IPS-15b (cell line): ENCODE data around the gene GPSM1.

Experiments used
- H3K27me3 ChIP-seq: one replicate; pipeline ENCODE4 v1.6.1; 2013; ENCODE audit warnings: low read length; ENCODE audit not compliant: control insufficient read depth, insufficient read depth
- H3K36me3 ChIP-seq: one replicate; pipeline ENCODE4 v1.6.1; 2013; ENCODE audit warnings: low read length; ENCODE audit not compliant: control insufficient read depth, insufficient read depth
- H3K4me1 ChIP-seq: one replicate; pipeline ENCODE4 v1.6.1; 2013; ENCODE audit warnings: mild to moderate bottlenecking, low read length; ENCODE audit not compliant: control insufficient read depth, insufficient read depth
- H3K4me3 ChIP-seq: one replicate; pipeline ENCODE4 v1.5.1; 2013; ENCODE audit warnings: low read depth, low read length
- H3K9ac ChIP-seq: one replicate; pipeline ENCODE4 v1.6.1; 2013; ENCODE audit warnings: low read depth, mild to moderate bottlenecking, low read length
- H3K9me3 ChIP-seq: one replicate; pipeline ENCODE4 v1.6.1; 2013; ENCODE audit warnings: mild to moderate bottlenecking, low read length; ENCODE audit not compliant: control insufficient read depth, insufficient read depth

GPSM1 gene

GRCh38 chr9:136376457-136376856, 49.1 kb downstream of the GPSM1 start:
- Histone ChIP-seq H3K36me3 (peaks cover 60% of the 10 kb centered on the region), H3K9ac (no peak overlapping the region), H3K27me3 (no peaks in the 10 kb centered on the region)

GRCh38 chr9:136377341-136378169, 50.2 kb downstream of the GPSM1 start:
- Histone ChIP-seq H3K9ac (no peak overlapping the region), H3K4me1 (no peaks in the 10 kb centered on the region), H3K9me3 (no peaks in the 10 kb centered on the region), H3K4me3 (no peak overlapping the region), H3K36me3 (peaks cover 67% of the 10 kb centered on the region), H3K27me3 (no peaks in the 10 kb centered on the region)

More at GRCh38 chr9:136376457-136376856, 49.1 kb downstream of the GPSM1 start:
- Histone ChIP-seq H3K4me3 (no peak overlapping the region), H3K9me3 (no peaks in the 10 kb centered on the region), H3K4me1 (no peaks in the 10 kb centered on the region)

GRCh38 chr9:136378170-136379002, 51.0 kb downstream of the GPSM1 start:
- Histone ChIP-seq H3K9me3 (no peaks in the 10 kb centered on the region), H3K9ac (no peak overlapping the region), H3K27me3 (no peaks in the 10 kb centered on the region), H3K4me1 (no peaks in the 10 kb centered on the region), H3K4me3 (no peak overlapping the region), H3K36me3 (peaks cover 75% of the 10 kb centered on the region)

- Histone ChIP-seq H3K9ac (no peak overlapping the region), H3K4me1 (no peaks in the 10 kb centered on the region), H3K4me3 (no peak overlapping the region), H3K27me3 (no peaks in the 10 kb centered on the region), H3K36me3 (peaks cover 76% of the 10 kb centered on the region), H3K9me3 (no peaks in the 10 kb centered on the region)
These were observed 51.6 kb downstream of the GPSM1 start for GRCh38 chr9:136379003-136379287.

- Histone ChIP-seq H3K4me1 (no peaks in the 10 kb centered on the region), H3K9me3 (no peaks in the 10 kb centered on the region), H3K36me3 (peaks cover 78% of the 10 kb centered on the region), H3K9ac (no peak overlapping the region), H3K4me3 (no peak overlapping the region), H3K27me3 (no peaks in the 10 kb centered on the region)
These were observed 52.1 kb downstream of the GPSM1 start for GRCh38 chr9:136379401-136379800.

- Histone ChIP-seq H3K27me3 (no peaks in the 10 kb centered on the region), H3K9me3 (no peaks in the 10 kb centered on the region), H3K4me1 (no peaks in the 10 kb centered on the region), H3K9ac (no peak overlapping the region), H3K4me3 (no peak overlapping the region), H3K36me3 (peaks cover 79% of the 10 kb centered on the region)
These were observed 52.6 kb downstream of the GPSM1 start for GRCh38 chr9:136379891-136380290.

- H3K9me3 ChIP-seq, result no peaks in the 10 kb centered on the region
- H3K9ac ChIP-seq, result no peak overlapping the region
- no peak overlapping the region for H3K4me3 ChIP-seq
- H3K4me1 ChIP-seq, result no peaks in the 10 kb centered on the region
- H3K36me3 ChIP-seq, result peaks cover 77% of the 10 kb centered on the region
- no peaks in the 10 kb centered on the region for H3K27me3 ChIP-seq
These were observed 53.0 kb downstream of the GPSM1 start for GRCh38 chr9:136380381-136380780.

GRCh38 chr9:136381311-136381710, 54.0 kb downstream of the GPSM1 start:
- Histone ChIP-seq H3K9me3 (no peaks in the 10 kb centered on the region), H3K36me3 (peaks cover 75% of the 10 kb centered on the region), H3K4me3 (no peak overlapping the region), H3K27me3 (no peaks in the 10 kb centered on the region), H3K9ac (no peak overlapping the region), H3K4me1 (no peaks in the 10 kb centered on the region)

- H3K9me3 ChIP-seq, result no peaks in the 10 kb centered on the region
- peaks cover 72% of the 10 kb centered on the region for H3K36me3 ChIP-seq
- no peaks in the 10 kb centered on the region for H3K27me3 ChIP-seq
- H3K9ac ChIP-seq, result no peak overlapping the region
- no peaks in the 10 kb centered on the region for H3K4me1 ChIP-seq
- no peak overlapping the region for H3K4me3 ChIP-seq
These were observed 54.7 kb downstream of the GPSM1 start for GRCh38 chr9:136381966-136382513.

GRCh38 chr9:136383436-136383835, 56.1 kb downstream of the GPSM1 start:
- Histone ChIP-seq H3K9ac (no peak overlapping the region), H3K4me3 (no peak overlapping the region), H3K27me3 (no peaks in the 10 kb centered on the region), H3K4me1 (no peaks in the 10 kb centered on the region), H3K36me3 (peaks cover 78% of the 10 kb centered on the region), H3K9me3 (no peaks in the 10 kb centered on the region)

- no peaks in the 10 kb centered on the region for H3K27me3 ChIP-seq
- H3K9me3 ChIP-seq, result no peaks in the 10 kb centered on the region
- peaks cover 79% of the 10 kb centered on the region for H3K36me3 ChIP-seq
- H3K4me1 ChIP-seq, result no peaks in the 10 kb centered on the region
- H3K9ac ChIP-seq, result no peak overlapping the region
- no peak overlapping the region for H3K4me3 ChIP-seq
These were observed 57.7 kb downstream of the GPSM1 start for GRCh38 chr9:136385015-136385414.

GRCh38 chr9:136386018-136386417, 58.7 kb downstream of the GPSM1 start:
- Histone ChIP-seq H3K36me3 (peaks cover 70% of the 10 kb centered on the region), H3K4me1 (no peaks in the 10 kb centered on the region)

More at GRCh38 chr9:136386018-136386417, 58.7 kb downstream of the GPSM1 start:
- Histone ChIP-seq H3K9ac (no peak overlapping the region), H3K27me3 (no peaks in the 10 kb centered on the region), H3K9me3 (no peaks in the 10 kb centered on the region), H3K4me3 (no peak overlapping the region)
